ENCODE results near the gene KTN1.

DNA sequence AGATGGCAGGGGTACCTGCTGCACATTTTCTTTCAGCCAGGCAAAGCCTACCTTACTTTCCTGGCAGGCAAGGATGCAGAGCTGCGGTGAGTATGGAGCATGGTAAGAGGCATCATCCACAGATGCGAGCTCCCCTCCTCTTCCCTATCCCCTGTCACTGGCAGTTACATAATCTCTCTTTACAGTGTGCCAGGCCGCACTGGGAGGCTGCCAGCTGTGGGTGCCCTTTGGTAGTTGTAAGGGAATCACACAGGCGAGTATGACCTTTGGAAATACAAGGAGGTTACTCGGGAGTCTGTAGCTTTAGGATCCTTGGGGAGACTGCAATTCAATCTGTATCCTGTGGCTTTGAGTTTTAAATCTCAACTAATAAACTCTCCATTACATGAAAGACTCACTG lies 132.5 kb downstream of the KTN1 start:
- no peak for TF ChIP-seq CTCF (IDR thresholded peaks at IDR 0.05)
- TF ChIP-seq POLR2A (IDR thresholded peaks at IDR 0.05), result no peak
